NK-92 (cell line): Measurements from ENCODE around the gene CRYM.
"Not testable (repeated sequence)": the region's sequence is repeated elsewhere in the genome, so short reads cannot be mapped to it uniquely, and the experiment has no call there.

Experiments used
- DNase-seq: peaks from one replicate; lab custom pipeline; 2025; ENCODE audit not compliant: unreplicated experiment; lab: John Stamatoyannopoulos, UW

The CRYM gene

DNA sequence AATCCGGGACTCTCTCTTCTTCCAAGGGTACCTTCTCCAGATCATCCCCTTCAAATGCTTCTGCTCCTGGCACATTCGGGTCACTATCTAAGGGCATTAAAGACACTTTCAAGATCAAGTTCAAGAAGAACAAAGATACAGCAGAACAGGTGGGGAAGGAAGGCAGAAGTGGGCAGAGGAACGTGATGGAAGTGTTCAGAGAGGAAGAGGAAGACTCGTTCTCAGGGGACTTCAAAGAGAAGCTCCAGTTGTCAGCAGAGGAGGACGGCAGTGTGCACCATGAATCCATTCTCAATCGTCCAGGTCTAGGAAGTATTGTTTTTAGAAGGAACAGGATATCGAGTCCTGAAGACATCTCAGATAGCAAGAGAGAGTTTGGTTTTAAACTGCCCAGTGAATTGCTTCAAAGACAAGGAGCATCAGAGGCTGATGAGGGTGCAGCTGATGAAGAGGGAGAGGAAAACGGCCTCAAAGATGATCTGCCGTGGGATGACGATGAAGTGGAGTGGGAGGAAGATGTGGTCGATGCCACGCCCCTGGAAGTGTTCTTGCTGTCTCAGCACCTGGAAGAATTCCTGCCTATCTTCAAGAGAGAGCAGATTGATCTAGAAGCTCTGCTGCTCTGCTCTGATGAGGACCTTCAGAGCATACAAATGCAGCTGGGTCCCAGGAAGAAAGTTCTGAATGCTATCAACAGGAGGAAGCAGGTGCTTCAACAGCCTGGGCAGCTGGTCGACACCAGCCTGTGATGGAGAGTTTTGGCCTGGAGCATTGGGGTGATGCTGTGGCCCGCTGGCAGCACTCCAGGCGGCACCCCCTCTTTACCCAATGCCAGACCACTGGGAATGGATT, 27.8 kb downstream of the CRYM start:
- no peak for DNase-seq

DNA sequence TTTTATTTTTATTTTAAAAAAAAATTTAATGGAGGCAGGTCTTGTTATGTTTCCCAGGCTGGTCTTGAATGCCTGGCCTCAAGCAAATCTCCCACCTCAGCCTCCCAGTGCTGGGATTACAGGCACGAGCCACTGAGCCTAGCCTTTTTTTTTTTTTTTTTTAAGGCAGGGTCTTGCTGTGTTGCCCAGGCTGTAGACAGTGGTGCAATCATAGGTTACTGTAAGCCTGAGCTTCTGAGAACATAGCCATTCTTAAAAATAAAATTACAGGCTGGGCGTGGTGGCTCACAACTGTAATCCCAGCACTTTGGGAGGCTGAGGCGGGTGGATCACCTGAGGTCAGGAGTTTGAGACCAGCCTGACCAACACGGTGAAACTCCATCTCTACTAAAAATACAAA, 29.9 kb downstream of the CRYM start:
- not testable (repeated sequence) for DNase-seq

DNA sequence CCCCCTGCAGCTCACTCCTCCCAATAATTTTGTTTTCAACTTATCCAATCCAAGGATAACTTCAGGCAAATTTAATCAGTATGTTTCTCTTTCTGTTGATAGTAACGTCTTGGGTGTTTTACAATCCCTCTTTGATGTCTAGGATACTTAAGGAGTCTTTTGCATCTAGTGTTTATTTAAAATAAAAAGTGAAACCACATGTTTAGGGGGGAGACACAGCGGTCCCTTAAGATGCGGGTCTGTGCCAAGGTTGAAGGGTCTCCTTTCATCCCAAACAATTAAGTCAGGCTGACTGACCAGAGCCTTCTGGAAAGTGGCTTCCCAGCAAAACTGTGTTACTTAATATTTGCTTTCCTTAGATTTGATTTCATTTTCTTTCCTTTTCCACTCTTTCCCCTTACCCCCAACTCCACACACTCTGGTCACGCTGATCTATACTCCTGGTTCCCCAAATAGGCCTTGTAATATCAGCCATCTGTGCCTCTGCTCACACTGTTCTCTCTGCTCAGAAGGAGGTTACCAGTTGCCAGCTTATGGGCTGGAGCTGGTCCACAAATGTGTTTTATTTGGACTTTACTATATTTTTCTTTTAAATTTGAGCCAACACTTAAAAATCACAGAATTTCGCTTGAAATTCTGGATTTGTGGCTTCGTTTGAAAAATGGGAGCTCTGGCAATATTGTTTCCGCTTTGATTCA, 33.4 kb downstream of the CRYM start:
- DNase-seq, result no peak

DNA sequence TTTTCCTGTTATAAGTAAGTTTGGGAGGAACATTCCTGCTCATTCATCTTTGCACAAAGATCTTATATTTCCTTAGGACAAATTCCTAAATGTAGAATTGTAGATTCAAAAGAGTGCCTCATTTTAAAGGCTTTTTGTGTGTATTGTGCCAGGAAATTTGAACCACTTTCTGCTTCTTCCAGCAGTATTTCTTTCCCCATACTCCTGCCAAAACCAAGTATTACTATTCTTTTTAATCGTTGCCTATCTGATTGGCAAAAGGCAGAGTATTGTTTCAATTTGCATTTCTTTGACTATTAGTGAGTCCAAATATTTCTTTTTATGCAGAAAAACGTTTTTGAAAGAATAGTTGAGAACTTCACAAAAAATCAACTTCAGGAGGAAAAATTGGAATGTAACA, 35.3 kb downstream of the CRYM start:
- DNase-seq, result no peak

DNA sequence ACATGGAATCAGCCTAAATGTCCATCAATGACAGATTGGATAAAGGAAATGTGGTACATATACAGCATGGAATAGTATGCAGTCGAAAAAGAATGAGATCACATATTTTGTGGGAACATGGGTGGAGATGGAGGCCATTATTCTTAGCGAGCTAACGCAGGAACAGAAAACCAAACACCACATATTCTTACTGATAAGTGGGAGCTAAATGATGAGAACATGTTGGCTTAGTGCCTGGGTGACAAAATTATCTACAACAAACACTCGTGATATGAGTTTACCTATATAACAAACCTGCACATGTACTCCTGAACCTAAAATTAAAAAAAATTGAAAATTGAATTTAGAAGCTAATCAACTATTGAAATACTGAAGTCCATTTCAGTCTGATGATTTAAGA, 38.4 kb downstream of the CRYM start:
- DNase-seq, result no peak

DNA sequence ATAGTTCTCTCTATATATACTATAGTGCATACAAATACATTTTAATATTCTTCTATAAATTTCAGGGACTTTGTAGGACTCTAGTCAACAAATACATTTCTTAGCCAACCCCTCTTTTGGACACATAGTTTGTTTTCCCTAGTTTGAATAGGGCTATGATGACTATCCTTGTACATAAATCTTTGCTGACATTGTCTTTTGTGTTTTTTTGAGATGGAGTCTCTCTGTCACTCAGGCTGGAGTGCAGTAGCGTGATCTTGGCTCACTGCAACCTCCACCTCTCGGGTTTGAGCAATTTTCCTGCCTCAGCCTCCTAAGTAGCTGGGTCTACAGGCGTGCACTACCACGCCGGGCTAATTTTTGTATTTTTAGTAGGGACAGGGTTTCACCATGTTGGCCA, 41.3 kb downstream of the CRYM start:
- no peak for DNase-seq

DNA sequence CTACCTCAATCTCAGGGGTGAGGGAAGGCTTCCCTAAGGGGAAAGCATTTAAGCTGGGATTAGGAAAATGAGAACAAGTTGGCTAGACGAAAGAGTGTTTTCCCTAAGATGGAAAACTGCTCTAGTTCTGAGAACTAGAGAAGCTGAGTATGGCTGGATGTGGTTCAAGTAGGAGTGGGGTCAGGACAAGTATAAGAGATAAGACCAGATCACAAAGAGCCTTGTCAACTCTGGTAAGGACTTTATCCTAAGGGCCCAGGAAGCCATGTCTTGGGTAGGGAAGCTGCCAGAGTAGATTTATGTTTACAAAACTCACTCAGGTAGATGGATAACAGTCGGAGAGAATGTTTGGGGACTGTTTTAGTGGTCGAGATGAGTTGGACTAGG, 42.9 kb downstream of the CRYM start:
- DNase-seq, result no peak

DNA sequence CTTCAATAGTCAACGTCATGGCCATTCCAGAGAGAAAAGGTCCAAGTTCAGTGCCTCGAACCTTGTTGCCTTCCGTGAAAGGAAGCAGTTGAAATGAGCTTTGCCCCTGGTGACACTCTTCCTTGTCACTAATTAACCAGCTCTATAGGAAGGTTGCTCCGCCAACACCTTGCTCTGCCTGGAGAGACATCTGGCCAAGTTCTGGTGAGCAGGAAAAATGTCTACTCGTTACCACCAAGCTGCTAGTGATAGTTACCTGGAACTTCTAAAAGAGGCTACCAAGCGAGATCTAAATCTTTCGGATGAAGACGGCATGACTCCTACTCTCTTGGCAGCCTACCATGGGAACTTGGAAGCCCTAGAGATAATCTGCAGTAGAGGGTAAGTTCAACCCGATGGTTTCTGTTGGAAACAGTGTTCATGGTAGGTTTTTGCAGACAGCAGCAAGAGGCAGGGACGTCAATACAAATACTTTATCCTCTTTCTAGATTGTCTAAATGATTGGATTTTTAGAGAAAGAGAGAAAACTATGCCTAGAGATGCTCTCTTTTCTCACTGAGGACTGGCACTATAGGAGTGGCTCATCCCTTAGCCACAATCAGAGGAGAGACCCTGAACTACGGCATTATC, 44.5 kb downstream of the CRYM start, which contains the start of gene ANKS4B:
Gene ANKS4B, plus strand, starts transcription at position 179 of the 630 bp plus-strand sequence. Its CDS starts 39 bp downstream, at position 218.
- DNase-seq, result no peak

DNA sequence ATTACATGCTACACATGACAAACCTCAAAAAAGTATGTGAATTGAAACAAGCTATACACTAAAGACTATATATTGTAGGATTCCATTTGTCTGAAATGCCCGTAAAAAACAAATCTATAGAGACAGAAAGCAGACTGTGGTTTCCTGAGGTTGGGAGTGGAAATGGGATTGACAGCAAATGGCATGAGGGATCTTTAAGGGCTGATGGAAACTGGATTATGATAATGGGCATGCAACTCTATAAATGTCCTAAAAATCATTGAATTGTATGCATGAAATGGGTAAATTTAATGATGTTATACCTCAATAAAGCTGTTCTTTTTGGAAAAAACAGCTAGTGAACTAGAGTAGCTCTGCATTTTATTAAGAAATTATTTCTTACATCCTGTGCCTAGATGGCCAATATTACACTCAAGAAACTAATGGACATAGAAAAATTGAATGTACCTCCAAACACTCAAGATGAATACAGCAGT, 45.0 kb downstream of the CRYM start:
- DNase-seq, result no peak

DNA sequence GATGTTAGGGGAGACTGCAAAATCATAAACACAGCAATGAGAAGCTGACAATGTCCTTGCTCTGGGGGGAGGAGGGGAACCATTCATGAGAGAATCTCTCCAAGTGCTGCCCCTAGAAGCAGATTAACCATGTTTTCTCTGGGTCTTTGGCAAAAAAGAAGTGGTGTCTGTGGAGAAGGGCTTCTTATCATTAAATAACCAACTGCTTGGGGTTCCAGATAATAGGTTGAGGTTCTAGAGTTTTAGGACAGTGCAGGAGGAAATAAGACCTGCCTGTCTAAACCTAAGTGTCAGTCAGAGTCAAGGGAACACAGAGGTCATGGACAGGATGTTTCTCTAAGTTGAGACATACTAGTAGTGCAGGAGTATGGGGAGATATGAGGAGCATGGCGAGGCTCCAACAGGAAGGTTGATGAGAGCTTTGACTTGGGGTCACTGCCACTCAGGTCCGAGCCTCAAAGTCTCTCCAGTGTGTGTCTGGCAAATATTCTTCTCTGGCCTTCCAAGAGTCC, 49.7 kb downstream of the CRYM start:
- DNase-seq, result no peak

DNA sequence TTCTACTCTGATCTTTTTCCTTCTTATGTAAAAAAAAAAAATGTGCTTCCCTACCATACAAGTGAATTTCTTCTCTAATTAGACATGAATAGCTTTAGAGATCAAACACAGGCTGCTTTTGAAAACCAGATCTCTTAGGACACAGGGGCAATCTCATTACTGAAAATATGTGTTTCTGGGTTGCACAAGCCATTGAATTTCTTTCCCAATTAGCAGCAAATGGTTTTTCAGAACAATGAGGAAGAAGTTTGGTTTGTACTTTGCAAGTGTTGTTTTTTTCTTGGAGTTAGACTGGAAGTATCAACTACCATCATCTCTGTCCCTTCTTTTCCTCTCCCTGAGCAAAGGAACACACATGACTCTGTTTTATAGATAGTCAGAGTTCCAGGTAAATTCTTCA, 50.2 kb downstream of the CRYM start:
- no peak for DNase-seq

DNA sequence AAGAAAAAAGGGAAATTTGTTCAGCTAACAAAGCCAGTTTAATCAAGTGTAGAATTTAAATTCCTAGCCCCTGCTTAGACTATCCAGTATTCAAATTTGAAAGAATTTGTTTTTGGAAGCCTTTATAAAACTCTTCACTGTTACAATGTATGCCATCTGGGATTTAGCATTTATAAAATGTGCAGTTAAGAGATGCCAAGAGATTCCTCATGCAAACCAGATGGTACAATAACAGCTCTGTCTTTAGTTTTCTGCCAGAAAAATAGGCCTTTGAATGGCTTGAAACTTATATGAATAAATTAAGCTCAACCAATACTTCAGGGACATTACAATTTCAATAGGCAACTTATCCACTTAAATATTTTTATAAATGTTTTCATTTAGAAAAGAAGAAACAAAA, 51.3 kb downstream of the CRYM start:
- DNase-seq, result no peak

DNA sequence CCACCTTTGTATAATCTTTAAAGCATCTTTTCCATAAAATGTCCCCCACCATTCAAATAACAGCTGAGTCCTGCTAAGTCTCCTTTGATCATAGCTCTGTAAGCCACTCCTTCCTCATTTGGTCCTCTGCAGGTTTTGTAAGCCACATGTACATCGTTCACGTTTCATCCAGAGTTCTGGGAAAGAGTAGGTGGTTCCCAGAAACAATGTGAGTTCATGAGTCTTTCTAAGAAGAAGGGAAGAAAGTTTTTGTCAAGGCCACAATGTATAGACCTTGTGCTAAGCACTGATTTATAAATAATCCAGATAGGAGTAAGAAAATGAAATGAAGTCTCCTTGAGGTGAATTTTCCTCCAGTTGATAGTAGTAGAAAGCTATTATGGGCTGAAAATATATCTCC, 53.3 kb downstream of the CRYM start:
- no peak for DNase-seq

DNA sequence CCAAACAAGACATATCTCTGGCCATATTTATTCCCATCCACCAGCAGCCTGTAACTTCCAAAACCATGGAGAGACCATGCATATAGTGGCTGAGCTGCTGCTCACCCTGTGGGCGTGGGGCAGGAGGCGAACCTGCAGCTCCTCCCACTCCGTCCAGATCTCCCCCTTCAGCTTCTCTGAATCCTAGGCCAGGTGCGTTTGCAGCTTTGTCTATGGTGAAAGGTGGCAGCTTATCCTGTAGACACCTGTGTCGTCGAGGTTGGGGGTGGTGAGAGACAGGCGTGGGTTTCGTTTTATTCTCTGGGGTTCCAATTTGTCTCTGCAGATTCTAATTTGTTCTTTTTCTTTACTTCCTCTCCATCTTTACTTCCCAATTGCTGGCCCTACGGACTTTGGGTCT, 54.3 kb downstream of the CRYM start:
- no peak for DNase-seq

DNA sequence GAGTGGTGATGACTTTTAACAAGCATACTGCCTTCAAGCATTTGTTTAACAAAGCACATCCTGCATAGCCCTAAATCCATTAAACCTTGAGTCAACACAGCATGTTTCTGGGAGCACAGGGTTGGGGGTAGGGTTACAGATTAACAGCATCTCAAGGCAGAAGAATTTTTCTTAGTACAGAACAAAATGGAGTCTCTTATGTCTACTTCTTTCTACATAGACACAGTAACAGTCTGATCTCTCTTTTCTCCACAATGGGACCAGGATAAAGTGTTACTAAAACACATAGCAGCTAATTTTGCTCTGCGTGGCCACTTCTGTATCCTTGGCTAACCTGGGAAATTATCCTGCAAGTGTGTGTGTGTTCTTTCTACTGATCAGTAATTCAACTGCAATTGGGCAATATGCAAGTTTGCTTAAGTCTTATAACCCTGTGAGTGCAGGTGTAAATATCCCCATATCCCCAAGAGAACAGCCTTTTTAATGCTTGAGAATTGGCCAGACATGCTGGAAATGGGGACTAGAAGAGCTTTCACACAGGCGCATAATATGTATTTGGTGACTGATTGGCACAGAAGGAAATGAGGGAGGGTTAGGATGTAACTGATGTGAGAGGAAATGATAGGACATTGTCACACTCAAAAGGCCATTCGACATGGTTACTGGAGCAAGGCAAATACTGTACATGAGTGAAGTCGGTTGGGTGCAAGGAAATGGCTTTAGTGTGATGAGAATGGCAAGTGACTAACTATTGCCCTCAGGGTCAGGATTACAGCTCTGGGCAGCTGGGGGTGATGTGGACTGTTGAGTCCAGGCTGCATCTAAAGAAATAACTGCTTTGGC, 55.4 kb downstream of the CRYM start:
- DNase-seq, result no peak

DNA sequence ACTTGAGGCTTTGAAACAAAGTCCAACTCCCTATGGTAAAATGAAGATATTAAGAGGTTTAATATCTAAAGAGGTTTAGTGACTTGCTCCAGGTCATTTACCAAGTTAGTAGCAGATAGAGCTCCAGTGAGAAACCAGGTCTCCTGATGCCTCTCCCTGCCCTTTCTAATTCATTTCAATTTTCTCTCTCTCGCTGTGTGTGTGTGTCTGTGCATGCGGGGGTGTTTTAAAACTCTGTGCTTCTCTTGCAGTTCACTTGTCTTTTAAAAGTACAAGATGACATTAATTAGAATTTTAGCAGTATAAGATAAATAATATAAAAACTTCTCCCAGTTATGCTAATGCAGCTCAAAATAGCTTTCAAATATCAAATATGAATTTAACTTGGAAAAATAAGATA, 58.5 kb downstream of the CRYM start:
- DNase-seq, result no peak

DNA sequence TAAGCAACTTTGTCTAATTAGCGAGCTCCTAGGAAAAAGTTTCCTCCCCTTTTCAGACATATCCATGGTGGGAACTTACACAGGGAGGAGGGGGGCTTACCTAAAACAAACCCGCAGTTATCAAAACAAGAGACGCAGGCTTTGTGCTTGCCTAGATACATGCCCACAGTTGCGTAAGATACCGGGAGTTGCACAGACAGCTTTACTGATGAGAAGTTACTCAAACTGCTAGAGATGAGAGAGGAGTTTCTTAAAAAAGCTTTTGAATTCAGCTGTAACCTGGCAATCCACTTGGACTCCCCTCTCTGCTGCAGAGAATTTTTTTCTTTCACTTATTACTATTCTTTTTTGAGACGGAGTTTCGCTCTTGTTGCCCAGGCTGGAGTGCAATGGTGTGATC, 59.9 kb downstream of the CRYM start:
- DNase-seq, result no peak

DNA sequence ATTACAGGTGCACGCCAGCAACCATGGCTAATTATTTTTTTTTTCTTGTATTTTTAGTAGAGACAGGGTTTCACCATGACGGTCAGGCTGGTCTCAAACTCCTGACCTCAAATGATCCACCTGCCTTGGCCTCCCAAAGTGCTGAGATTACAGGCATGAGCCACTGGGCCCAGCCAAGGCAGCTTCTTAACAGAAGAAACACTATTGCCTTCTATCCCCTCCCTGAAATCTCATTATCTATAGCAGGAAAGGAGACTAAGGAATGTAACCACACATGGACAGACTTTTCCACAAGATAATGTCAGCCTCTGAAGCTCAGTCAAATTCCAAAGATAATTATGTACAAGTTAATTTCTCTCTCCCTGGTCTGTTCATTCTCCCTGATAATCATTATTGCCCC, 61.0 kb downstream of the CRYM start:
- no peak for DNase-seq

DNA sequence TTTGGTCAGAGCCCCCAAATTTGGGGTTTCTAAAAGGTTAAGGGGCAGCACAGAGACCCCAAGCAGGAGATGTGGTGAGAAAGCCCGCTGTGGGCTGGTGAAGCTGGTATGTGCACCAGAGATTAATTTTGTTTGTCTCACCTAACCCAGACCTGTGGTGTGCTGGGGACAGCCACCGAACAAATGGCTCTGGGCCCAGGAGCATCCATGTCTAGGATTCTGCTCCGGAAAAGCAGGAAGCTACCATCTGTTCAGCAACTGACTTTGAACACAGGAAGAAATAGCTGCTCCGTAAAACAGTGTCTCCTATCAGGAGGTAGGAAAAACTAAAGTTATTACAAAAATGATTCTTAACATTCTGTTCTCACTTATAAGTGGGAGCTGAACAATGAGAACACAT, 64.0 kb downstream of the CRYM start:
- DNase-seq, result no peak

DNA sequence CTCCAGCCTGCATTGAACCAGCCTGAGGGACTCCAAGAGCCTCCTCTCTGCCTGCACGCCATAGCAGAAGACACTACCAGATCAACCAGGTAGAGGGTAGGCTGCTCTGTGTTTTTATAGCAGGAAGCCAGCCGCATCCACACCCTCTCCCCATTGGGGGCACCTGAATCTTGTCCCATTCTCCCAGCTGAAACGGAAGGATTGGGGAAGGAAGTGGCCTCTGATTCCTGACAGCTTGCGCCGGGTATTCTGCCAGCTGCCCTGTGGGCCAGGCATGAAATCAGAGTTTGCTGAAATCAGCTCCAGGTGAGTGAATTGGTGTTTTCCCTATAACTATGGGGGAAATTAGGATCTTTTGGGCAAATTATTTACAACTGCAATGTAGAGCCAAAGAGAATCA, 66.6 kb downstream of the CRYM start, which contains the start of gene ZP2:
Gene ZP2, minus strand, starts transcription at position 89 of the 400 bp plus-strand sequence. Its CDS starts 27 bp downstream, at position 62.
- no peak for DNase-seq
